ENCODE measurements around the gene SPAG6.

SPAG6 gene

GRCh38 chr10:22315455-22316285, 29.6 kb upstream of the SPAG6 start (continued):
- TF ChIP-seq ZFHX2 (tag by site-specific recombination; conservative IDR thresholded peaks at IDR 0.05) (peak; percentile 86), ZSCAN4 (tag by site-specific recombination; IDR thresholded peaks at IDR 0.05) (0 out of 2 replicates have a peak, but pooled peaks have one; percentile 38), BCL11B (tag by site-specific recombination; IDR thresholded peaks at IDR 0.05; ENCODE audit: low read depth) (peak; percentile 37), WT1 (tag by site-specific recombination; IDR thresholded peaks at IDR 0.05) (no peak), FEZF1 (tag by site-specific recombination; IDR thresholded peaks at IDR 0.05) (peak; percentile 54; the same call in 1 of the 2 replicates), ZBTB11 (tag by site-specific recombination; conservative IDR thresholded peaks at IDR 0.05; ENCODE audit: low read depth) (peak; percentile 42), BCL6B (tag by site-specific recombination; IDR thresholded peaks at IDR 0.05) (peak; percentile 81), ZNF354C (tag by site-specific recombination; IDR thresholded peaks at IDR 0.05; ENCODE audit: borderline replicate concordance, low read depth) (no peak), HOXD13 (CRISPR knock-in tag; IDR thresholded peaks at IDR 0.05; ENCODE audit: borderline replicate concordance) (no peak), ZBTB26 (tag by site-specific recombination; optimal IDR thresholded peaks at IDR 0.05) (peak; percentile 93), ZNF658 (tag by site-specific recombination; IDR thresholded peaks at IDR 0.05) (no peak), ZNF639 (tag by site-specific recombination; IDR thresholded peaks at IDR 0.05) (0 out of 2 replicates have a peak, but pooled peaks have one; percentile 35), ZNF280D (tag by site-specific recombination; IDR thresholded peaks at IDR 0.05) (no peak), GLIS1 (tag by site-specific recombination; IDR thresholded peaks at IDR 0.05) (peak; percentile 44), ZNF2 (tag by site-specific recombination; IDR thresholded peaks at IDR 0.05) (peak; percentile 71), ZNF404 (tag by site-specific recombination; IDR thresholded peaks at IDR 0.05) (no peak), ZNF341 (tag by site-specific recombination; IDR thresholded peaks at IDR 0.05; ENCODE audit: low read depth) (peak; percentile 65), ZFP37 (tag by site-specific recombination; IDR thresholded peaks at IDR 0.05) (peak; percentile 22; the same call in 1 of the 2 replicates), ZBTB8A (tag by site-specific recombination; IDR thresholded peaks at IDR 0.05) (peak; percentile 89), GLIS2 (tag by site-specific recombination; IDR thresholded peaks at IDR 0.05) (peak; percentile 92), SP7 (tag by site-specific recombination; IDR thresholded peaks at IDR 0.05) (peak; percentile 42)
- TF ChIP-seq, protein P1, sequence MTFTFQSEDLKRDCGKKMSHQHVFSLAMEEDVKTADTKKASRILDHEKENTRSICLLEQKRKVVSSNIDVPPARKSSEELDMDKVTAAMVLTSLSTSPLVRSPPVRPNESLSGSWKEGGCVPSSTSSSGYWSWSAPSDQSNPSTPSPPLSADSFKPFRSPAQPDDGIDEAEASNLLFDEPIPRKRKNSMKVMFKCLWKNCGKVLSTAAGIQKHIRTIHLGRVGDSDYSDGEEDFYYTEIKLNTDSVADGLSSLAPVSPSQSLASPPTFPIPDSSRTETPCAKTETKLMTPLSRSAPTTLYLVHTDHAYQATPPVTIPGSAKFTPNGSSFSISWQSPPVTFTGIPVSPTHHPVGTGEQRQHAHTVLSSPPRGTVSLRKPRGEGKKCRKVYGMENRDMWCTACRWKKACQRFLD (tag by site-specific recombination; IDR thresholded peaks at IDR 0.05) = no peak
- TF ChIP-seq, protein P2, sequence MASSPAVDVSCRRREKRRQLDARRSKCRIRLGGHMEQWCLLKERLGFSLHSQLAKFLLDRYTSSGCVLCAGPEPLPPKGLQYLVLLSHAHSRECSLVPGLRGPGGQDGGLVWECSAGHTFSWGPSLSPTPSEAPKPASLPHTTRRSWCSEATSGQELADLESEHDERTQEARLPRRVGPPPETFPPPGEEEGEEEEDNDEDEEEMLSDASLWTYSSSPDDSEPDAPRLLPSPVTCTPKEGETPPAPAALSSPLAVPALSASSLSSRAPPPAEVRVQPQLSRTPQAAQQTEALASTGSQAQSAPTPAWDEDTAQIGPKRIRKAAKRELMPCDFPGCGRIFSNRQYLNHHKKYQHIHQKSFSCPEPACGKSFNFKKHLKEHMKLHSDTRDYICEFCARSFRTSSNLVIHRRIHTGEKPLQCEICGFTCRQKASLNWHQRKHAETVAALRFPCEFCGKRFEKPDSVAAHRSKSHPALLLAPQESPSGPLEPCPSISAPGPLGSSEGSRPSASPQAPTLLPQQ (tag by site-specific recombination; IDR thresholded peaks at IDR 0.05) = peak; percentile 32

Data from HEK293 (cell line).